ENCODE data around the gene SLC1A7.

GRCh38 chr1:53148123-53148522, 5.7 kb upstream of the SLC1A7 start:
- TF ChIP-seq CTCF (IDR thresholded peaks at IDR 0.05) (no peak), EZH2 (IDR thresholded peaks at IDR 0.05; ENCODE audit: borderline replicate concordance, insufficient read depth, low read depth, low read length, poor library complexity, severe bottlenecking) (no peak)
